Astrocyte of the spinal cord (primary cell): ENCODE measurements around the gene CENPM.
A peak's percentile ranks its signal among the peaks of the same experiment; 100 is the strongest.

Source experiments
- DNase-seq: peaks from one replicate; pipeline ENCODE4 v3.0.0; 2011; ENCODE audit warnings: low read depth, low spot score
- H3K4me3 ChIP-seq: 2 replicates; pipeline ENCODE4 v1.5.1; 2011; ENCODE audit warnings: low read depth, mild to moderate bottlenecking, low read length, moderate library complexity
- CTCF ChIP-seq: IDR thresholded peaks from 2 replicates; pipeline ENCODE4 v1.5.1; 2012; ENCODE audit warnings: low read depth, mild to moderate bottlenecking, low read length, inconsistent platforms
- in situ Hi-C: cut with HindIII; loops from 2 replicates; pipeline ENCODE4 v1.10.0; 2017; ENCODE audit warnings: low sequenced_read_pairs

Gene CENPM

GRCh38 chr22:41940832-41941765 is 5.9 kb downstream of the CENPM start:
- TF ChIP-seq CTCF = peak; percentile 85
- DNase-seq = peak; percentile 80
- H3K4me3 ChIP-seq = no peak overlapping the region
- in situ Hi-C loops = no loop called here

GRCh38 chr22:41939981-41940831 is 6.7 kb downstream of the CENPM start:
- no peak overlapping the region for H3K4me3 ChIP-seq
- no peak for DNase-seq
- in situ Hi-C loops = no loop called here

GRCh38 chr22:41936894-41937169 is 10.1 kb downstream of the CENPM start:
- TF ChIP-seq CTCF = no peak
- in situ Hi-C loops = no loop called here

More at GRCh38 chr22:41939981-41940831, 6.7 kb downstream of the CENPM start:
- no peak for TF ChIP-seq CTCF

GRCh38 chr22:41935509-41935908 is 11.4 kb downstream of the CENPM start:
- DNase-seq = no peak
- H3K4me3 ChIP-seq = no peak overlapping the region
- TF ChIP-seq CTCF = no peak
- in situ Hi-C loops = no loop called here

More at GRCh38 chr22:41936894-41937169, 10.1 kb downstream of the CENPM start:
- no peak overlapping the region for H3K4me3 ChIP-seq
- no peak for DNase-seq

- TF ChIP-seq CTCF = no peak
- DNase-seq = no peak
- H3K4me3 ChIP-seq = no peak overlapping the region
- in situ Hi-C loops = no loop called here
These were observed 12.0 kb downstream of the CENPM start for GRCh38 chr22:41935015-41935351.

- no peak overlapping the region for H3K4me3 ChIP-seq
- no peak for DNase-seq
- in situ Hi-C loops = no loop called here
- no peak for TF ChIP-seq CTCF
These were observed 12.5 kb downstream of the CENPM start for GRCh38 chr22:41934284-41935014.
